Left cardiac atrium (tissue), 4 donors: ENCODE measurements around the gene KRTAP10-6. TPM values are rescaled to one million over a fixed set of nuclear protein-coding genes. Genes with fewer than 3 reads are reported as not detected.
A peak's percentile ranks its signal among the peaks of the same experiment; 100 is the strongest.
"Not testable (repeated sequence)": the region's sequence is repeated elsewhere in the genome, so short reads cannot be mapped to it uniquely, and the experiment has no call there.

Experiments used
- ATAC-seq, 2 donors: fragments of 200-7000 bp; cut with Tn5 transposase; one replicate each; pipeline ENCODE4 v1.9.1; 2020; ENCODE audit warnings: mild to moderate bottlenecking in 2 of 2, moderate library complexity in 2 of 2
- DNase-seq: peaks from one replicate; pipeline ENCODE4 v3.0.0-alpha.2; 2020
- intact Hi-C, 2 donors: fragments of 100-400 bp; cut with DNase I; formaldehyde crosslinking; loops; one replicate each; pipeline versions ENCODE4 v1.14.1 to v1.15.1; 2022 to 2023
- total RNA-seq, 2 donors: library from RNA; stranded (reverse); fragmentation: NEBNext Ultra II Directional; extraction: Animal tissue kit (Norgen Biotek cat#: 25700); gene quantifications; one replicate each; pipeline ENCODE4 v1.2.1, GENCODE V29; 2021
- donor health status: DM: no; HTN: yes; CAD: no.
- donor health status: DM: no; HTN: yes; CAD: no; lungs with severe emphysema.
- donor health status: DM: yes; HTN: yes; CAD: no.
- donor health status: Dilated cardiomyopathy.

KRTAP10-6 gene
- total RNA-seq, 2 donors from 2014 or later: not detected

GRCh38 chr21:44583089-44583799 lies 9.1 kb downstream of the KRTAP10-6 start:
- ATAC-seq: peak in 1 of 2 donors; percentile 77

DNA sequence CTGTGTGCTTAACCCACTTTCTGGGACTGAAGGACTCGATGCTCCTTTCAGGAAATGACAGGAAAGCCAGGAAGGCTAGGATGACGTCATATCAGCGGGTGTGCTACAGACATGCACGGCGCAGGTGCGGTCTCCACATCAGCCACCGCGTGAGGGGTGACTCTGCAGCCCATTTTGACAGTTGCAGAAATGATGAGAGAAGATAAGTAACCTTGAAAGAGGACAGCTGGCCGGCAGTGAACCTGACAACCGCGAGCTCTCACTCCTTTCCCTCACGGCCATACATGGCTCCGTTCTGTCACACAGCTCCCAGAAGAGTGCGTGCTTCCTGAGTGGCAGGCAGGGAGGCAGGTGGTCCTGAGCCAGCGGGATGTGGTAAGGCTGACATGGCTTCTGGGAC lies 10.2 kb downstream of the KRTAP10-6 start:
- ATAC-seq: no peak
- intact Hi-C loops: no loop called here
- DNase-seq: no peak

More at GRCh38 chr21:44583089-44583799, 9.1 kb downstream of the KRTAP10-6 start:
- intact Hi-C loops: no loop called here
- no peak for DNase-seq

DNA sequence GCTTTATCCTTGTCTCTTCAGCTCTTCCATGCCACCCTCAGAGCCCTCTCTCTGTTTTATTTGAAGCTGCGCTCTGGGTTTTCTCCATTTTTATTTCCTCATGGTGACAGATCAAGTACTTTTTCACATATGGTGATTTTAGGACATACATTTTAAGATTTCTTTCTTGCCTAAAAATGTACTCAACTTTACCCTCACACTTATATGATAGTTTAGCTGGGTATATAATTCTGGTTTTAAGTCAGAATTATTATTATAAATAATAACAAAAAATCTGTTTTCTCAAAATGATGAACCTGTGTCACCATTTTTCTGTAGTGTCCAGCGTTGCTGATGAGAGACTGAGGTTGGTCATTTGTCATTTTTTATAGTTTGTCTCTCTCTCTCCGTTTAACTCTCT lies 11.1 kb downstream of the KRTAP10-6 start:
- intact Hi-C loops: no loop called here
- ATAC-seq: no peak
- DNase-seq: no peak

DNA sequence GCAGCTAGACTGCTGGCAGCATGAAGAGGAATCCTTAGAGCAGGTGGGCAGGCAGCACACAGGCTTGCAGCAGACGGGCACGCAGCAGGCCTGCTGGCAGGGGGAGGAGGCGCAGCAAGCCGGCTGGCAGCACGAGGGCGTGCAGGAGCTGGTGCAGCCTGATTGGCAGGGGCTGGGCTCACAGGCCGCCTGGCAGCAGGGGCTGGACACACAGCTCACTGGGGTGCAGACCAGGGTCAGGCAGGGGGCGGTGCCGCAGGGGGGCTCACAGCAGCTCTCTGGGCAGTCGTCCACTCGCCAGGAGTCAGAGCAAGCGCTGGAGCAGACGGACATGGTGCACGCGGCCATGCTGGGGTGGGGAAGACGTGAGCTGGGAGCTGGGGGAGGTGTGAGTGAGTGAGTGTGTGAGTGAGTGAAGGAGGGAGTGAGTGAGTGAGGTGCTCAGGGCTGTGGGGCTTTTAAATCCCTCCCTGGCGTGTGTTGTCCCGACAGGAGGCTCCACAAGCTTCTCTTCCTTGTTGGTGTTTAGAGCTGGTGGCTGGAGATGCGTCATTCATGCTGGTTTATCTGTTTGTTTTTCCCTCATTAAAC lies 12.0 kb downstream of the KRTAP10-6 start, which contains the start of gene KRTAP10-5:
Gene KRTAP10-5, minus strand, starts transcription at position 374 of the 591 bp plus-strand sequence. Its CDS starts 26 bp downstream, at position 348.
- intact Hi-C loops, ATAC-seq, DNase-seq: not testable (repeated sequence)

DNA sequence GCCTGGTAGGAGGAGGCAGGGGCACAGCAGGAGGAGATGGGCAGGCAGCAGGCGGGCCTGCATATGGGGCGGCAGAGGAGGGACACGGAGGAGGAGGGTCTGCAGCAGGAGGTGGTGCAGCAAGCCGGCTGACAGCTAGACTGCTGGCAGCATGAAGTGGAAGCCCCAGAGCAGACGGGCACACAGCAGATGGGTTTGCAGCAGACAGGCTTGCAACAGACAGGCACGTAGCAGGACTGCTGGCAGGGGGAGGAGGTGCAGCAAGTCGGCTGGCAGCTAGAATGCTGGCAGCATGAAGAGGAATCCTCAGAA lies 12.5 kb downstream of the KRTAP10-6 start:
- ATAC-seq: no peak
- no peak for DNase-seq
- intact Hi-C loops: no loop called here

DNA sequence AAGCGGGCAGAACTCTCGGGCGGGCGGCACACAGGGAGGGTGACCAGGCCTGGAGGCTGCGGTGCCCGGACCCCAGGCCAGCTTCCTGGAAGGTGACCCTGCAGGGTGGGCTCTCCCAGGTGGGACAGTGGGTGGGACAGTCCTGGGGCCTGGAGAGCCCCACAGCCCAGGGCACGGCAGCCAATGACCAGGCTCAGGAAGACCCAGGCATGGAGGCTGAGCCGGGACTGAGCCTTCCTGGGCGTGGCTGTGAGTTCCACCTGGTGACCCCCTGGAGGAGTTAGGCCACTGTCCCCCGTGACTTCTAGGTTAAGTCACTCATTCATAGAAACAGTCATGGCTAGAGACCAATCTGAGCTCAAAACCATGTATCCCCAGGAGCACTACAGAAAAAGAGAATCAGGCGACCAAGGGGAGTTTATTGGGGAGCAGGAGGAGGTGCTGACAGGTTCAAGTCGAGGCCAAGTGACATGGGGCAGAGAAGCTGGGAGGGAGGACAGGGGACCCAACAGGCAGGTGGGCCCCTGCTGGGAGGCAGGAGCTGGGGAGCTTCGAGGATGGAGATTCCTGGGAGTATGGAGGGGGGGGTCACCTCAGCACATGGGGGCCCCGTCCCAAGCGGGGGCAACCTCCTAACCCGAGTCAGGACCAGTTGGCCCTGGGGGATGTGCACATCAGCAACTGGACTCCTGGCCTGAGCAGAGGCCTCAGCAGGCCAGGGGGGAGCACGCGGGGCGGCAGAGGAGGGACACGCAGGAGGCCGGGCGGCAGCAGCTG lies 13.1 kb downstream of the KRTAP10-6 start:
- ATAC-seq (no peak), DNase-seq (no peak)
- intact Hi-C loops: no loop called here

DNA sequence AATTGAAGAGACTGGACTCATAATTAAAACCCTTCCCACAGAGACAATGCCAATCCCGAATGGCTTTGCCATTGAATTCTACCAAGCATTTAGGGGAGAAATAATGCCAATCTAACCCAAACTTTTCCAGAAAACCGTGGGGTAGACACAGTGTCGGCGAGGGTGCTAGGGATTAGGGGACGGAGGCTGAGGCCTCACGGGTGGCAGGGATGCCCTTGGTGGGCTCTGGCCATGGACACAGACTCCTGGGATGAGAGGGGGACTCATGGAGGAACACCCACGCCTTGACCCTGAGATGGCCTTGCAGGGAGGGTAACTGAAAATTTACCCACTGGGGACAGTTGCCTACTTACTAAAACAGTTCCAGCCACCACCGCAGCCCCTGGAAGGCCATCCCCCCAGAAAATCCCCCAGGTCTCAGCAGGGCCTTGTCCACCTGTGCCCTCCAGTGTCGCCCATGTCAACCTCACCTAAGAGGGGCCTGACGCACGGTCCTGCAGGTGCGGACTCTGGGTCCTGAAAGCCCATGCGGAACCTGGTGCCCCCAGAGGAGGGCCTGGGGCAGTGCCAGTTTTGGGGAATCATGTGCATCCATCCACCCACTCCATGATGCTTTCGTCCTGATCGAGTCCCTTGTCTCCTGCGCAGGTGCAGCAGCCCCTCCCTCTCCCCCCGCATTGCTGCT lies 13.8 kb downstream of the KRTAP10-6 start:
- no peak for ATAC-seq
- intact Hi-C loops: no loop called here
- no peak for DNase-seq

DNA sequence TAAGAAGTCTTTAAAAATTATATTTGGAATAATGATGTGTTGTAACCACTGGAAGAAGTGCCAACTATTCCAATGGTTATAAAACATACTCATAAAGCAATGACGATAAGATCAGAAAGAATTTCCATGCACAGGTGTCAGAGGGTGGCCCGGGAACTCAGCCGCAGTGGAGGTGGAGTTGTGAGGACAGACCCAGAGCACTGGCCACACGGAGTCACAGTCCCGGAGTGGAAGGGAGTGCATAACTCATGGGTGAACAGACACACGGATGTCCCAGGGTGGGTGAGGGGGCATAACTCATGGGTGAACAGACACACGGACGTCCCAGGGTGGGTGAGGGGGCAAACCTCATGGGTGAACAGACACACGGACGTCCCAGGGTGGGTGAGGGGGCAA lies 16.3 kb downstream of the KRTAP10-6 start:
- intact Hi-C loops: no loop called here
- ATAC-seq: no peak
- no peak for DNase-seq

- ATAC-seq (no peak), DNase-seq (no peak)
- intact Hi-C loops: no loop called here
These were observed 16.8 kb downstream of the KRTAP10-6 start for GRCh38 chr21:44575307-44576024.

GRCh38 chr21:44574457-44575306 lies 17.6 kb downstream of the KRTAP10-6 start:
- no peak for ATAC-seq

DNA sequence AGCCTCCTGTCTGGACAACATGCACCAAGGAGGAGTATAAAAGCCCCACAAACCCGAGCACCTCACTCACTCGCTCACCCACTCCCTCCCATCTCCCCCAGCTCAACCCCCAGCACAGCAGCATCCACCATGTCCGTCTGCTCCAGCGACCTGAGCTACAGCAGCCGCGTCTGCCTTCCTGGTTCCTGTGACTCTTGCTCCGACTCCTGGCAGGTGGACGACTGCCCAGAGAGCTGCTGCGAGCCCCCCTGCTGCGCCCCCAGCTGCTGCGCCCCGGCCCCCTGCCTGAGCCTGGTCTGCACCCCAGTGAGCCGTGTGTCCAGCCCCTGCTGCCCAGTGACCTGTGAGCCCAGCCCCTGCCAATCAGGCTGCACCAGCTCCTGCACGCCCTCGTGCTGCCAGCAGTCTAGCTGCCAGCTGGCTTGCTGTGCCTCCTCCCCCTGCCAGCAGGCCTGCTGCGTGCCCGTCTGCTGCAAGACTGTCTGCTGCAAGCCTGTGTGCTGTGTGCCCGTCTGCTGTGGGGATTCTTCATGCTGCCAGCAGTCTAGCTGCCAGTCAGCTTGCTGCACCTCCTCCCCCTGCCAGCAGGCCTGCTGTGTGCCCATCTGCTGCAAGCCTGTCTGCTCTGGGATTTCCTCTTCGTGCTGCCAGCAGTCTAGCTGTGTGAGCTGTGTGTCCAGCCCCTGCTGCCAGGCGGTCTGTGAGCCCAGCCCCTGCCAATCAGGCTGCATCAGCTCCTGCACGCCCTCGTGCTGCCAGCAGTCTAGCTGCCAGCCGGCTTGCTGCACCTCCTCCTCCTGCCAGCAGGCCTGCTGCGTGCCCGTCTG lies 18.5 kb downstream of the KRTAP10-6 start, which contains the start of gene KRTAP10-4:
Gene KRTAP10-4, plus strand, starts transcription at position 100 of the 827 bp plus-strand sequence. Its CDS starts 30 bp downstream, at position 130.
- intact Hi-C loops, ATAC-seq, DNase-seq: not testable (repeated sequence)

More at GRCh38 chr21:44574457-44575306, 17.6 kb downstream of the KRTAP10-6 start:
- intact Hi-C loops: no loop called here
- no peak for DNase-seq

GRCh38 chr21:44572959-44573583 lies 19.2 kb downstream of the KRTAP10-6 start:
- intact Hi-C loops: no loop called here
- ATAC-seq (no peak), DNase-seq (no peak)

- ATAC-seq (no peak), DNase-seq (no peak)
- intact Hi-C loops: no loop called here
These were observed 20.2 kb downstream of the KRTAP10-6 start for GRCh38 chr21:44571844-44572782.

GRCh38 chr21:44571296-44571695 lies 21.0 kb downstream of the KRTAP10-6 start:
- DNase-seq: no peak
- ATAC-seq: no peak

DNA sequence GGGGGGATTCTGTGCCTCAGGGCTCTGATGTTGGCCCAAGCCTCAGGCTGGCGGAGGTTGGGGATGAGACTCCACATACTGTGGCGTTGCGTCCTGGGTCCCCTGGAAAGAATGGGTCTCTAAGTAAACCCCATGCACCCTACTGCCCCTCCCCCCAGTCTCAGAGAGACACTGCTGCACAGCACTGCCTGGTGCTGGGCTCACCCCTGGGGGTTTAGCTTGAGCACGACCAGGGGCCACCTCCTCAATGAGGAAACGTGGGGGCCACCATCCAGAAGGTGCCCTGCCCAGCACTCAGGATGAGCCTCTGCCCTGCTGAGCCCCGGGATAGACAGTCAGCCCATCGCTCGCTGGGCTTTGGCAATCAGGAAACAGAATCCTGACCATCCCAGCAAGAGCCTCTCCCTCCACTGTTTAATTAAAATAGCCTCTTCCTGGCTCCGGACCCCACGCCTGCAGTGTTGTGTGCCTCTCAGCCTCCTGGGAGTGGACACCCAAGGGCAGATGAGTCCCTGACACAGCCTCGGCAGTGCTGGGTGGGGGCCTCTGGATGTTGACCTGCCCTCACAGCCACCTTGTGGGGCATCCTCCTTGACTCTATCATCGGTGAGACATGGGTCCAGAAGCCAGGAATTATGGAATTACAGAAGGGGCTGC lies 22.3 kb downstream of the KRTAP10-6 start:
- ATAC-seq: no peak
- intact Hi-C loops: no loop called here
- DNase-seq: no peak

More at GRCh38 chr21:44571296-44571695, 21.0 kb downstream of the KRTAP10-6 start:
- intact Hi-C loops: no loop called here
